OCI-LY7 (cell line): ENCODE measurements around the gene C19orf73. TPM values are rescaled to one million over a fixed set of nuclear protein-coding genes. Genes with fewer than 3 reads are reported as not detected.

ENCODE experiments used
- BruUV-seq: library from RNA; stranded (reverse); fragments of 400-500 nt; replicated peaks from 2 replicates; lab custom pipeline; 2021; lab: Mats Ljungman, UMichigan
- CTCF ChIA-PET: fragments of 300-600 bp; sonication (Branson Sonifier 250); formaldehyde crosslinking; loops from one replicate; lab custom pipeline; 2022; ENCODE audit warnings: antibody characterized with exemption; ENCODE audit not compliant: unreplicated experiment; lab: Charles Lee
- POLR2A ChIA-PET: fragments of 300-600 bp; sonication (Branson Sonifier 250); formaldehyde crosslinking; loops from one replicate; lab custom pipeline; 2022; ENCODE audit warnings: antibody characterized with exemption; lab: Charles Lee
- DNase-seq: peaks from one replicate; pipeline ENCODE4 v3.0.0-alpha.2; 2015; ENCODE audit warnings: low spot score
- H2AFZ ChIP-seq: fragments of 200-600 bp; sonication (generic), shearing (Covaris generic); 2 replicates; pipeline ENCODE4 v1.6.1; 2014; ENCODE audit warnings: mild to moderate bottlenecking, antibody characterized with exemption, low read length, moderate library complexity
- H3K27ac ChIP-seq: fragments of 200-600 bp; sonication (generic); 2 replicates; pipeline ENCODE4 v1.5.1; 2014; ENCODE audit warnings: mixed run types, low read depth, mild to moderate bottlenecking, moderate library complexity, low read length, inconsistent platforms; ENCODE audit not compliant: poor library complexity, severe bottlenecking
- H3K36me3 ChIP-seq: fragments of 200-600 bp; sonication (generic); 2 replicates; pipeline ENCODE4 v1.6.1; 2014; ENCODE audit warnings: mild to moderate bottlenecking, antibody characterized with exemption, low read length, moderate library complexity, mixed read lengths; ENCODE audit not compliant: insufficient read depth
- H3K4me1 ChIP-seq: fragments of 200-600 bp; sonication (generic); 2 replicates; pipeline ENCODE4 v1.5.1; 2014; ENCODE audit warnings: mild to moderate bottlenecking, low read length; ENCODE audit not compliant: insufficient read depth, poor library complexity, severe bottlenecking
- H3K4me2 ChIP-seq: fragments of 200-600 bp; sonication (generic); 2 replicates; pipeline ENCODE4 v1.6.1; 2014; ENCODE audit warnings: mild to moderate bottlenecking, low read length
- H3K4me3 ChIP-seq: fragments of 200-600 bp; sonication (generic); 2 replicates; pipeline ENCODE4 v1.5.1; 2014; ENCODE audit warnings: mild to moderate bottlenecking, low read depth, low read length; ENCODE audit not compliant: poor library complexity, severe bottlenecking
- H3K79me2 ChIP-seq: fragments of 200-600 bp; sonication (generic); 2 replicates; pipeline ENCODE4 v1.6.1; 2016; ENCODE audit warnings: low read depth, mild to moderate bottlenecking, low read length, moderate library complexity, mixed read lengths; ENCODE audit not compliant: insufficient read depth
- H3K9me2 ChIP-seq: fragments of 200-600 bp; sonication (generic); 2 replicates; pipeline ENCODE4 v1.6.1; 2016; ENCODE audit warnings: mild to moderate bottlenecking, low read length, mixed read lengths; ENCODE audit not compliant: insufficient read depth
- H3K9me3 ChIP-seq: fragments of 200-600 bp; sonication (generic); 2 replicates; pipeline ENCODE4 v1.6.1; 2014; ENCODE audit warnings: mild to moderate bottlenecking, mixed run types, low read length, mixed read lengths
- H4K20me1 ChIP-seq: fragments of 200-600 bp; sonication (generic); 2 replicates; pipeline ENCODE4 v1.6.1; 2014; ENCODE audit warnings: mild to moderate bottlenecking, antibody characterized with exemption, low read length, moderate library complexity, mixed read lengths; ENCODE audit not compliant: insufficient read depth
- EZH2phosphoT487 ChIP-seq: fragments of 200-600 bp; sonication (generic); IDR thresholded peaks from 2 replicates; pipeline ENCODE4 v1.6.1; 2018; ENCODE audit warnings: low read depth, borderline replicate concordance, mild to moderate bottlenecking, mixed run types, antibody characterized with exemption, low read length, moderate library complexity, mixed read lengths
- intact Hi-C: fragments of 100-400 bp; cut with micrococcal nuclease; formaldehyde crosslinking; loops from one replicate; pipeline ENCODE4 v1.10.0; 2022; ENCODE audit not compliant: unreplicated experiment
- total RNA-seq, 2 experiments: library from RNA; depleted of rRNA in 1 of 2; stranded (reverse); fragments of >200 nt in 1 of 2; shearing (Covaris generic) in 1 of 2; gene quantifications; 2 replicates each; pipeline ENCODE4 v1.2.3, GENCODE V29; 2014 to 2022
- TF ChIP-seq, protein P1 (sequence below): fragments of 200-600 bp; sonication (generic); conservative IDR thresholded peaks from 2 replicates; pipeline ENCODE4 v1.5.1; 2014; ENCODE audit warnings: mild to moderate bottlenecking, antibody characterized with exemption, low read length, moderate library complexity, mixed read lengths

Gene C19orf73
- total RNA-seq, 2 experiments from 2014 or later: 2.5 to 8.3 TPM

DNA sequence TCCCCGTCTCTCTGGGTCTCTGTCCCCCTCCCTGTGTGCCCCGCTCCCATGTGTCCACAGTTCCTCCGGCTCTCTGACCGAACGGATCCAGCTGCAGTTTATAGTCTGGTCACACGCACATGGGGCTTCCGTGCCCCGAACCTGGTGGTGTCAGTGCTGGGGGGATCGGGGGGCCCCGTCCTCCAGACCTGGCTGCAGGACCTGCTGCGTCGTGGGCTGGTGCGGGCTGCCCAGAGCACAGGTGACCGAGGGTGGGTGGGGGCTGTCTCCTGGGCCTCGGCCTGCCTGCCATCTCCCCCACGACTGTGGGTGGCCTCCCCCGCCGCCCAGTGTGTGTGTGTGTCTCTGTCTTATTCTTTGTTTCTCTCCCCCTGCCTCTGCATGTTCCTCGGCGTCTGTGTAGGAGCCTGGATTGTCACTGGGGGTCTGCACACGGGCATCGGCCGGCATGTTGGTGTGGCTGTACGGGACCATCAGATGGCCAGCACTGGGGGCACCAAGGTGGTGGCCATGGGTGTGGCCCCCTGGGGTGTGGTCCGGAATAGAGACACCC is 49.0 kb upstream of the C19orf73 start:
- no peak for DNase-seq
- intact Hi-C loops: no loop called here
- no peaks in the 10 kb centered on the region for H3K36me3 ChIP-seq
- ChIA-PET POLR2A (no interaction called here), CTCF (no interaction called here)
- BruUV-seq: no TSS peak
- no peak overlapping the region for H2AFZ ChIP-seq
- no peak overlapping the region for H3K4me3 ChIP-seq
- no peaks in the 10 kb centered on the region for H3K9me3 ChIP-seq
- no peak overlapping the region for H3K4me2 ChIP-seq
- H3K27ac ChIP-seq: no peak overlapping the region
- TF ChIP-seq EZH2phosphoT487: no peak
- H3K4me1 ChIP-seq: no peaks in the 10 kb centered on the region
- H3K9me2 ChIP-seq: no peaks in the 10 kb centered on the region
- no peaks in the 10 kb centered on the region for H3K79me2 ChIP-seq
- H4K20me1 ChIP-seq: no peaks in the 10 kb centered on the region

DNA sequence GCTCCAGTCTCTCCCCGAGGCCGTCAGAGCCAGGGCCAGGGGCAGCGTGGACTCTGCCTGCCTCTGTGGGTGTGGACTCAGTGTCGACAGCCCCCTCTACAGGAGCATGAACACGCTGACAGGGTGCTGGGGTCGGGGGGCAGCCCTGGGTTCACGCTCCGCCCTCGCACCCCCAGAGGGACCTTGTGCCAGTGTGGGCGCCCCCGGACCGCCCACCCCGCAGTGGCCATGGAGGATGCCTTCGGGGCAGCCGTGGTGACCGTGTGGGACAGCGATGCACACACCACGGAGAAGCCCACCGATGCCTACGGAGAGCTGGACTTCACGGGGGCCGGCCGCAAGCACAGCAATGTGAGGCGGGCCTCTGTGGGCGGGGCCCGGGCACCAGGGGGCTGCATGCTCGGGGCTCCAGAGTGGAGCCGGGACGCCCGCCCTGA is 46.9 kb upstream of the C19orf73 start:
- H3K4me1 ChIP-seq: no peaks in the 10 kb centered on the region
- no peak overlapping the region for H3K27ac ChIP-seq
- no peak for TF ChIP-seq EZH2phosphoT487
- TF ChIP-seq, protein P1, sequence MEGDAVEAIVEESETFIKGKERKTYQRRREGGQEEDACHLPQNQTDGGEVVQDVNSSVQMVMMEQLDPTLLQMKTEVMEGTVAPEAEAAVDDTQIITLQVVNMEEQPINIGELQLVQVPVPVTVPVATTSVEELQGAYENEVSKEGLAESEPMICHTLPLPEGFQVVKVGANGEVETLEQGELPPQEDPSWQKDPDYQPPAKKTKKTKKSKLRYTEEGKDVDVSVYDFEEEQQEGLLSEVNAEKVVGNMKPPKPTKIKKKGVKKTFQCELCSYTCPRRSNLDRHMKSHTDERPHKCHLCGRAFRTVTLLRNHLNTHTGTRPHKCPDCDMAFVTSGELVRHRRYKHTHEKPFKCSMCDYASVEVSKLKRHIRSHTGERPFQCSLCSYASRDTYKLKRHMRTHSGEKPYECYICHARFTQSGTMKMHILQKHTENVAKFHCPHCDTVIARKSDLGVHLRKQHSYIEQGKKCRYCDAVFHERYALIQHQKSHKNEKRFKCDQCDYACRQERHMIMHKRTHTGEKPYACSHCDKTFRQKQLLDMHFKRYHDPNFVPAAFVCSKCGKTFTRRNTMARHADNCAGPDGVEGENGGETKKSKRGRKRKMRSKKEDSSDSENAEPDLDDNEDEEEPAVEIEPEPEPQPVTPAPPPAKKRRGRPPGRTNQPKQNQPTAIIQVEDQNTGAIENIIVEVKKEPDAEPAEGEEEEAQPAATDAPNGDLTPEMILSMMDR: no peak
- H4K20me1 ChIP-seq: no peaks in the 10 kb centered on the region
- no TSS peak for BruUV-seq
- H3K9me2 ChIP-seq: no peaks in the 10 kb centered on the region
- no peak overlapping the region for H3K4me2 ChIP-seq
- H3K36me3 ChIP-seq: no peaks in the 10 kb centered on the region
- H3K9me3 ChIP-seq: no peaks in the 10 kb centered on the region
- POLR2A ChIA-PET: no interaction called here
- intact Hi-C loops: no loop called here
- H3K4me3 ChIP-seq: no peak overlapping the region
- CTCF ChIA-PET: no interaction called here
- H2AFZ ChIP-seq: no peak overlapping the region
- no peaks in the 10 kb centered on the region for H3K79me2 ChIP-seq
- DNase-seq: no peak

DNA sequence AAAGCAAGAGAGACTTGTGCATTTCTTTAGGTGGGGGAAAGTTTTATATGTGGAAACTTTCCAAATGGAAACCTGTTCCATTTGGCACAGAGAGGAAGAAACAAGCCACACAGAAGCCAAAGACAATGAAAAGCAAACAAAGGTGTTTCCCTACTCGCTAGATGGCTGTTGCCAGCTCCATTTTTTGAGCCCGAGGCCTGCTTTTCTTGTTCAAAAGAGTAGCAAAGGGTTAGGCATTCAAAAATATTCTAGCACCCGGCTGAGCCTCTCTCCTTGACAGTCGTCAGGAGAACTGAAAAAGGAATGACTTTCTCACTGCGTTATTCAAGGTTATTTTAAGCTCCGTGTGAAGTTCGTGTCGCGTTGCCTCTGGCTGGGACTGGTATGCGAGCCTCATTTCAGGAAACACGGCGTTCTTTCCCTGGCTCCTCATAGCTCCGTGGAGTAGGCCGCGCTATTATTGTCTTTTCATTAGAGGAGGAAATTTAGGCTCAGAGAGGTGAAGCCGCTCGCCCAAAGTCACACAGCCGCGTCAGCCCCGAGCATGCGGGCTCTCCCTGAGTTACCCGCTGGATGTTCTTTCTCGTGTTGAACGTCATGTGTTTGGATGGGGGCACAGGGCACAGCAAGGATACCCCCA is 46.3 kb upstream of the C19orf73 start:
- no peak overlapping the region for H3K27ac ChIP-seq
- no peaks in the 10 kb centered on the region for H3K9me2 ChIP-seq
- no peaks in the 10 kb centered on the region for H3K79me2 ChIP-seq
- no TSS peak for BruUV-seq
- CTCF ChIA-PET: no interaction called here
- no peak for DNase-seq
- intact Hi-C loops: no loop called here
- no peaks in the 10 kb centered on the region for H3K36me3 ChIP-seq
- no peak overlapping the region for H3K4me3 ChIP-seq
- TF ChIP-seq, protein P1: no peak
- no peak for TF ChIP-seq EZH2phosphoT487
- no peaks in the 10 kb centered on the region for H4K20me1 ChIP-seq
- no peaks in the 10 kb centered on the region for H3K4me1 ChIP-seq
- no peaks in the 10 kb centered on the region for H3K9me3 ChIP-seq
- no peak overlapping the region for H3K4me2 ChIP-seq
- no peak overlapping the region for H2AFZ ChIP-seq
- POLR2A ChIA-PET: no interaction called here
